HCT116 (cell line): ENCODE data around the gene MCC.

Experiments
- CBX3 ChIP-seq: IDR thresholded peaks from 2 replicates; pipeline ENCODE4 v1.6.1; 2012; ENCODE audit warnings: low read depth
- CTCF ChIP-seq, 3 experiments: fragments of 200-600 bp in 1 of 3; sonication (generic) in 1 of 3; IDR thresholded peaks in 2 of 3; conservative IDR thresholded peaks in 1 of 3; 2 replicates each; pipeline ENCODE4 v1.5.1; 2012 to 2017; ENCODE audit warnings: low read depth in 2 of 3, low read length in 2 of 3, antibody characterized with exemption in 1 of 3, borderline replicate concordance in 1 of 3, control low read depth in 1 of 3, mild to moderate bottlenecking in 1 of 3, mixed read lengths in 1 of 3, mixed run types in 1 of 3, moderate library complexity in 1 of 3; ENCODE audit not compliant: insufficient read depth in 1 of 3
- EGR1 ChIP-seq: IDR thresholded peaks from 2 replicates; pipeline ENCODE4 v1.6.1; 2012; ENCODE audit warnings: low read depth
- EZH2 ChIP-seq: fragments of 200-600 bp; sonication (generic); IDR thresholded peaks from 2 replicates; pipeline ENCODE4 v1.6.1; 2017; ENCODE audit warnings: antibody characterized with exemption, mixed run types
- POLR2A ChIP-seq: IDR thresholded peaks from 2 replicates; pipeline ENCODE4 v1.7.0; 2011; ENCODE audit warnings: borderline replicate concordance; ENCODE audit not compliant: insufficient read depth, insufficient read length; ENCODE audit errors: extremely low read depth
- REST ChIP-seq: IDR thresholded peaks from 2 replicates; pipeline ENCODE4 v1.6.1; 2012; ENCODE audit warnings: low read depth
- SRF ChIP-seq: IDR thresholded peaks from 2 replicates; pipeline ENCODE4 v1.6.1; 2012; ENCODE audit warnings: low read depth
- TCF7L2 ChIP-seq: IDR thresholded peaks from 2 replicates; pipeline ENCODE4 v1.7.0; 2011; ENCODE audit warnings: borderline replicate concordance, inconsistent platforms; ENCODE audit not compliant: insufficient read depth, insufficient read length; ENCODE audit errors: extremely low read depth

GRCh38 chr5:112996830-112997374 lies 491.4 kb downstream of the MCC start:
- TF ChIP-seq CTCF (IDR thresholded peaks at IDR 0.05 in 2 of 3, conservative IDR thresholded peaks at IDR 0.05 in 1 of 3; ENCODE audit: borderline replicate concordance in 1 of 3, insufficient read depth in 1 of 3, low read depth in 2 of 3, low read length in 2 of 3) (no peak), REST (no peak), POLR2A (no peak), EZH2 (no peak), EGR1 (no peak), TCF7L2 (no peak), CBX3 (no peak), SRF (no peak)
